Mammary epithelial cell (primary cell): ENCODE data around the gene LENG8.
"Not testable (repeated sequence)": the region's sequence is repeated elsewhere in the genome, so short reads cannot be mapped to it uniquely, and the experiment has no call there.

Experiments
- CTCF ChIP-seq, 2 donors: IDR thresholded peaks in 1 of 2; conservative IDR thresholded peaks in 1 of 2; 2 replicates each; pipeline ENCODE4 v1.5.1; 2011 to 2012; ENCODE audit warnings: inconsistent platforms in 2 of 2, low read length in 2 of 2, mild to moderate bottlenecking in 2 of 2, control low read depth in 1 of 2, low read depth in 1 of 2; ENCODE audit not compliant: insufficient read depth in 1 of 2; ENCODE audit errors: extremely low read depth in 1 of 2
- EZH2 ChIP-seq: IDR thresholded peaks from 2 replicates; pipeline ENCODE4 v1.6.1; 2012; ENCODE audit warnings: low read length, inconsistent platforms, borderline replicate concordance

- TF ChIP-seq CTCF (conservative IDR thresholded peaks at IDR 0.05 in 1 of 2, IDR thresholded peaks at IDR 0.05 in 1 of 2; ENCODE audit: extremely low read depth in 1 of 2, insufficient read depth in 1 of 2, low read depth in 1 of 2, low read length in 2 of 2); EZH2: not testable (repeated sequence)
These were observed 2.6 kb upstream of the LENG8 start for GRCh38 chr19:54446349-54446748.
